Measurements from ENCODE around the gene TNFRSF18. TPM values are rescaled to one million over a fixed set of nuclear protein-coding genes. Genes with fewer than 3 reads are reported as not detected.

Gene TNFRSF18
- total RNA-seq, 1 experiment from 2014 or later, result 6.9 TPM

GRCh38 chr1:1200876-1201810 is 5.2 kb downstream of the TNFRSF18 start:
- H3F3A ChIP-seq (ENCODE audit: insufficient read depth, low read depth), result 0 out of 2 replicates have a peak, but pooled peaks cover 4% of the 10 kb centered on the region
- H3K4me2 ChIP-seq, result peak overlapping the region; percentile 77
- peak in 1 of 2 experiments; percentile 39 for DNase-seq
- H3K36me3 ChIP-seq (ENCODE audit: low read depth), result no peaks in the 10 kb centered on the region
- TF ChIP-seq, protein P1, sequence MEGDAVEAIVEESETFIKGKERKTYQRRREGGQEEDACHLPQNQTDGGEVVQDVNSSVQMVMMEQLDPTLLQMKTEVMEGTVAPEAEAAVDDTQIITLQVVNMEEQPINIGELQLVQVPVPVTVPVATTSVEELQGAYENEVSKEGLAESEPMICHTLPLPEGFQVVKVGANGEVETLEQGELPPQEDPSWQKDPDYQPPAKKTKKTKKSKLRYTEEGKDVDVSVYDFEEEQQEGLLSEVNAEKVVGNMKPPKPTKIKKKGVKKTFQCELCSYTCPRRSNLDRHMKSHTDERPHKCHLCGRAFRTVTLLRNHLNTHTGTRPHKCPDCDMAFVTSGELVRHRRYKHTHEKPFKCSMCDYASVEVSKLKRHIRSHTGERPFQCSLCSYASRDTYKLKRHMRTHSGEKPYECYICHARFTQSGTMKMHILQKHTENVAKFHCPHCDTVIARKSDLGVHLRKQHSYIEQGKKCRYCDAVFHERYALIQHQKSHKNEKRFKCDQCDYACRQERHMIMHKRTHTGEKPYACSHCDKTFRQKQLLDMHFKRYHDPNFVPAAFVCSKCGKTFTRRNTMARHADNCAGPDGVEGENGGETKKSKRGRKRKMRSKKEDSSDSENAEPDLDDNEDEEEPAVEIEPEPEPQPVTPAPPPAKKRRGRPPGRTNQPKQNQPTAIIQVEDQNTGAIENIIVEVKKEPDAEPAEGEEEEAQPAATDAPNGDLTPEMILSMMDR (conservative IDR thresholded peaks at IDR 0.05), result no peak
- TF ChIP-seq EZH2 (IDR thresholded peaks at IDR 0.05; ENCODE audit: low read depth), result no peak
- H3K79me2 ChIP-seq (ENCODE audit: low read depth), result no peaks in the 10 kb centered on the region
- no peaks in the 10 kb centered on the region for H3K4me1 ChIP-seq (replicated peaks; ENCODE audit: insufficient read depth)
- peak overlapping the region; percentile 54; the same call in 1 of the 2 replicates for H3K4me3 ChIP-seq
- peaks cover 13% of the 10 kb centered on the region; the same call in 1 of the 2 replicates for H3K27me3 ChIP-seq (ENCODE audit: insufficient read depth, low read depth)
- ChIA-PET CTCF (no interaction called here), POLR2A (ENCODE audit: unreplicated experiment) (no interaction called here)
- H2AFZ ChIP-seq, result no peak overlapping the region
- BruUV-seq (replicated peaks), result no TSS peak
- H3K27ac ChIP-seq, result no peak overlapping the region
- H4K20me1 ChIP-seq (ENCODE audit: insufficient read depth), result no peaks in the 10 kb centered on the region
- no peaks in the 10 kb centered on the region for H3K9me2 ChIP-seq (ENCODE audit: insufficient read depth)
- intact Hi-C loops (cut with micrococcal nuclease; ENCODE audit: unreplicated experiment), result no loop called here
- H3K9me3 ChIP-seq (ENCODE audit: insufficient read depth, low read depth), result no peaks in the 10 kb centered on the region

DNA sequence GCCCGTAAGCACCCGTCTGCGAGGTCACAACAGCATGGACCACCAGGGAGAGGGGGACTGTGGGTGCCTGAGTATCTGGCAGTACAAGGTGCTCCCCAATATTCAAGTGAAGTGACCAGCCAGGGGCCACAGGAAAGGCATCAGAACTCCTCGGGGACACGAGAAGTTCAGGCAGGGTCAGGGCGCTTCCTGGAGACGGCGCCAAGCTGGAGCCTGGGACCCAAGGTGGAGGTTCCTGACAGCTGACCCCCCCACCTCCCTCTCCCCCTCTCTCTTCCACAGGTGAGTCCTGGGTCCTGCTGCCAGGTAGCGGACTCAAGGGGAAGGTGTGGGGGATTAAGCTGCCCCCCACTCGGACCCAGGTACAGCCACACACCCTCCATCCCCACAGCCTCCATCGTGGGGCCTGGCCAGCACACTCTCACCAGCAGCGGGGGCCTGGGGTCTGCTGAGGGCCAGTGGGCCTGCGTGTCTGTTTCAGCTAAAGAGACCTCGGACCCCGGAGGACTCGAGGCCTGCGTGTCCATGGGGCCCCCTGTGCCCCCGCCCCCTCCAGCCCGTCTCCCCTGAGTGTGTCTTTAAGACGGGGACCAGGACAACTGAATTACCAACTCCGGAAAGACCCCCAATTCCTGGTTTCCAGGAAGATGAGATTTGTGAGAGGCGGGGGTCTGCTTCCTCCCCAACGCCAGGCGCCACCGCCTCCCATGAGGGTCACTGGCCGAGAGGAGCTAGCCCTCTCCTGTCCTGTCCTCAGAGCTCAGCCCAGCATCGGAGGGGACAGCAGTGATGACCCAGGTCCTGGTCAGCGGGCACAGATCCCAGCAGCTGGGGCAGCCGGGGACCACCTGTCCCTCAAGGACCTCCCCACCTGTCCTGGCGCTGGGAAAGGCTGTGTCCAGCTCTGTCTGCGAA is 6.2 kb downstream of the TNFRSF18 start:
- no peaks in the 10 kb centered on the region for H3K9me3 ChIP-seq (ENCODE audit: insufficient read depth, low read depth)
- DNase-seq, result no peak
- H3K79me2 ChIP-seq (ENCODE audit: low read depth), result no peaks in the 10 kb centered on the region
- ChIA-PET CTCF (interaction anchor here (0.6 kb wide), 1 partner anchor 300 kb away, joined by 4 read pairs; no protein-coding TSS in a partner anchor), POLR2A (ENCODE audit: unreplicated experiment) (no interaction called here)
- no peak overlapping the region for H3K27ac ChIP-seq
- H3K4me3 ChIP-seq, result no peak overlapping the region
- H3K27me3 ChIP-seq (ENCODE audit: insufficient read depth, low read depth), result peaks cover 13% of the 10 kb centered on the region; the same call in 1 of the 2 replicates
- H3K4me1 ChIP-seq (replicated peaks; ENCODE audit: insufficient read depth), result no peaks in the 10 kb centered on the region
- no TSS peak for BruUV-seq (replicated peaks)
- 0 out of 2 replicates have a peak, but pooled peaks cover 6% of the 10 kb centered on the region for H3F3A ChIP-seq (ENCODE audit: insufficient read depth, low read depth)
- no peaks in the 10 kb centered on the region for H3K36me3 ChIP-seq (ENCODE audit: low read depth)
- intact Hi-C loops (cut with micrococcal nuclease; ENCODE audit: unreplicated experiment), result no loop called here
- no peak for TF ChIP-seq EZH2 (IDR thresholded peaks at IDR 0.05; ENCODE audit: low read depth)
- TF ChIP-seq, protein P1 (conservative IDR thresholded peaks at IDR 0.05), result no peak
- H4K20me1 ChIP-seq (ENCODE audit: insufficient read depth), result no peaks in the 10 kb centered on the region
- no peak overlapping the region for H2AFZ ChIP-seq
- peak overlapping the region; percentile 77; the same call in 1 of the 2 replicates for H3K4me2 ChIP-seq
- no peaks in the 10 kb centered on the region for H3K9me2 ChIP-seq (ENCODE audit: insufficient read depth)

All from PC-9 (cell line).